Subcutaneous abdominal adipose tissue (tissue), 5 donors: ENCODE results near the gene PLEKHG3.

ENCODE experiments used
- H3K27ac ChIP-seq: one replicate; pipeline ENCODE4 v1.7.0; 2013; ENCODE audit warnings: low read depth, mild to moderate bottlenecking, inconsistent platforms, low read length, moderate library complexity
- H3K27me3 ChIP-seq, 5 donors: one replicate each; pipeline ENCODE4 v1.7.0; 2013; ENCODE audit warnings: low read length in 5 of 5, inconsistent platforms in 1 of 5; ENCODE audit not compliant: control insufficient read depth in 5 of 5, insufficient read depth in 4 of 5
- H3K36me3 ChIP-seq, 5 donors: one replicate each; pipeline ENCODE4 v1.7.0; 2013; ENCODE audit warnings: low read length in 5 of 5; ENCODE audit not compliant: control insufficient read depth in 5 of 5, insufficient read depth in 5 of 5
- H3K4me1 ChIP-seq, 5 donors: one replicate each; pipeline ENCODE4 v1.7.0; 2013; ENCODE audit warnings: low read length in 5 of 5, mild to moderate bottlenecking in 3 of 5, moderate library complexity in 1 of 5; ENCODE audit not compliant: control insufficient read depth in 5 of 5, insufficient read depth in 5 of 5
- H3K4me3 ChIP-seq, 5 donors: one replicate each; pipeline ENCODE4 v1.7.0; 2013; ENCODE audit warnings: low read length in 5 of 5, low read depth in 1 of 5
- H3K9ac ChIP-seq, 5 donors: one replicate each; pipeline ENCODE4 v1.7.0; 2013; ENCODE audit warnings: low read length in 5 of 5, mild to moderate bottlenecking in 4 of 5, moderate library complexity in 3 of 5
- H3K9me3 ChIP-seq, 5 donors: one replicate each; pipeline ENCODE4 v1.7.0; 2013; ENCODE audit warnings: low read length in 5 of 5; ENCODE audit not compliant: control insufficient read depth in 5 of 5
- donor health status: healthy.
- donor health status: healthy.
- donor health status: healthy.
- donor health status: healthy.
- donor health status: healthy.

PLEKHG3 gene

GRCh38 chr14:64704743-64705380 lies 638 bp downstream of the PLEKHG3 start:
- no peaks in the 10 kb centered on the region for H3K9me3 ChIP-seq
- H3K27me3 ChIP-seq, result no peaks in the 10 kb centered on the region
- H3K9ac ChIP-seq, result peak overlapping the region in 4 of 5 donors; percentile 46 to 76 (median 54)
- H3K4me1 ChIP-seq, result peaks cover 7 to 73% (median 58%) of the 10 kb centered on the region in 5 donors
- peak overlapping the region; percentile 74 for H3K27ac ChIP-seq
- H3K36me3 ChIP-seq, result no peaks in the 10 kb centered on the region
- H3K4me3 ChIP-seq, result peak overlapping the region; percentile 72 to 86 (median 76)

- H3K36me3 ChIP-seq, result no peaks in the 10 kb centered on the region
- H3K9me3 ChIP-seq, result no peaks in the 10 kb centered on the region
- H3K27ac ChIP-seq, result peak overlapping the region; percentile 74
- peak overlapping the region in 4 of 5 donors; percentile 46 to 76 (median 52) for H3K9ac ChIP-seq
- H3K27me3 ChIP-seq, result no peaks in the 10 kb centered on the region
- peaks cover 7 to 79% (median 64%) of the 10 kb centered on the region in 5 donors for H3K4me1 ChIP-seq
- peak overlapping the region; percentile 72 to 86 (median 76) for H3K4me3 ChIP-seq
These were observed 1.3 kb downstream of the PLEKHG3 start for GRCh38 chr14:64705381-64706118.

- Histone ChIP-seq H3K36me3 (no peaks in the 10 kb centered on the region), H3K9me3 (no peaks in the 10 kb centered on the region), H3K9ac (peak overlapping the region in 3 of 5 donors; percentile 1 to 57 (median 40)), H3K4me3 (peak overlapping the region; percentile 72 to 86 (median 76)), H3K27me3 (no peaks in the 10 kb centered on the region), H3K27ac (peak overlapping the region; percentile 74), H3K4me1 (peaks cover 7 to 86% (median 70%) of the 10 kb centered on the region in 5 donors)
These were observed 1.9 kb downstream of the PLEKHG3 start for GRCh38 chr14:64706119-64706592.

GRCh38 chr14:64706593-64707193 lies 2.5 kb downstream of the PLEKHG3 start:
- H3K4me3 ChIP-seq, result peak overlapping the region in 3 of 5 donors; percentile 72 to 78 (median 75)
- H3K27me3 ChIP-seq, result no peaks in the 10 kb centered on the region
- H3K36me3 ChIP-seq, result no peaks in the 10 kb centered on the region
- H3K4me1 ChIP-seq, result peaks cover 7 to 87% (median 70%) of the 10 kb centered on the region in 5 donors
- H3K27ac ChIP-seq, result peak overlapping the region; percentile 74
- H3K9me3 ChIP-seq, result no peaks in the 10 kb centered on the region
- peak overlapping the region in 3 of 5 donors; percentile 30 to 57 (median 40) for H3K9ac ChIP-seq

- peaks cover 7 to 83% (median 70%) of the 10 kb centered on the region in 5 donors for H3K4me1 ChIP-seq
- H3K4me3 ChIP-seq, result no peak overlapping the region
- no peaks in the 10 kb centered on the region for H3K36me3 ChIP-seq
- H3K27ac ChIP-seq, result peak overlapping the region; percentile 74
- H3K9me3 ChIP-seq, result peaks cover 0 to 3% (median 0%) of the 10 kb centered on the region in 5 donors
- H3K27me3 ChIP-seq, result no peaks in the 10 kb centered on the region
- H3K9ac ChIP-seq, result no peak overlapping the region
These were observed 3.4 kb downstream of the PLEKHG3 start for GRCh38 chr14:64707661-64708060.

- peak overlapping the region; percentile 74 for H3K27ac ChIP-seq
- no peaks in the 10 kb centered on the region for H3K36me3 ChIP-seq
- peaks cover 7 to 77% (median 70%) of the 10 kb centered on the region in 5 donors for H3K4me1 ChIP-seq
- no peaks in the 10 kb centered on the region for H3K27me3 ChIP-seq
- H3K9me3 ChIP-seq, result peaks cover 0 to 9% (median 3%) of the 10 kb centered on the region in 5 donors
- peak overlapping the region in 2 of 5 donors; percentile 11 to 47 for H3K4me3 ChIP-seq
- H3K9ac ChIP-seq, result peak overlapping the region in 3 of 5 donors; percentile 25 to 39 (median 28)
These were observed 4.2 kb downstream of the PLEKHG3 start for GRCh38 chr14:64708148-64709004.

GRCh38 chr14:64709126-64709525 lies 4.9 kb downstream of the PLEKHG3 start:
- Histone ChIP-seq H3K4me3 (peak overlapping the region in 2 of 5 donors; percentile 11 to 47), H3K9ac (peak overlapping the region in 1 of 5 donors; percentile 39), H3K9me3 (peaks cover 3 to 12% (median 8%) of the 10 kb centered on the region in 5 donors), H3K36me3 (no peaks in the 10 kb centered on the region), H3K27ac (peak overlapping the region; percentile 54), H3K4me1 (peaks cover 7 to 69% (median 65%) of the 10 kb centered on the region in 5 donors), H3K27me3 (no peaks in the 10 kb centered on the region)

GRCh38 chr14:64711039-64711438 lies 6.8 kb downstream of the PLEKHG3 start:
- Histone ChIP-seq H3K27me3 (no peaks in the 10 kb centered on the region), H3K27ac (peak overlapping the region; percentile 63), H3K9ac (no peak overlapping the region), H3K9me3 (peaks cover 3 to 17% (median 9%) of the 10 kb centered on the region in 5 donors), H3K36me3 (no peaks in the 10 kb centered on the region), H3K4me1 (peaks cover 5 to 67% (median 60%) of the 10 kb centered on the region in 5 donors), H3K4me3 (no peak overlapping the region)

GRCh38 chr14:64713677-64714076 lies 9.5 kb downstream of the PLEKHG3 start:
- H3K27ac ChIP-seq, result no peak overlapping the region
- peaks cover 13 to 66% (median 62%) of the 10 kb centered on the region in 5 donors for H3K4me1 ChIP-seq
- H3K4me3 ChIP-seq, result no peak overlapping the region
- peaks cover 3 to 17% (median 9%) of the 10 kb centered on the region in 5 donors for H3K9me3 ChIP-seq
- no peaks in the 10 kb centered on the region for H3K36me3 ChIP-seq
- H3K9ac ChIP-seq, result no peak overlapping the region
- no peaks in the 10 kb centered on the region for H3K27me3 ChIP-seq
